ENCODE measurements around the gene DSCAM.

GRCh38 chr21:40016234-40016633, 830.7 kb downstream of the DSCAM start:
- no peak for TF ChIP-seq CTCF (conservative IDR thresholded peaks at IDR 0.05 in 1 of 2, IDR thresholded peaks at IDR 0.05 in 1 of 2; ENCODE audit: low read depth in 1 of 2, low read length in 2 of 2)
- no peak for TF ChIP-seq EZH2 (IDR thresholded peaks at IDR 0.05; ENCODE audit: low read length, missing control alignments)
